Type B pancreatic cell (in vitro differentiated cells): Measurements from ENCODE around the gene RC3H2. TPM values are rescaled to one million over a fixed set of nuclear protein-coding genes. Genes with fewer than 3 reads are reported as not detected.

Experiments used
- DNase-seq: peaks from one replicate; pipeline ENCODE4 v3.0.0; 2021; ENCODE audit warnings: mixed read lengths; ENCODE audit not compliant: unreplicated experiment; ENCODE audit errors: extremely low spot score
- H3K27ac Mint-ChIP-seq: 2 replicates; pipeline ENCODE4 v1.8.0; 2021; ENCODE audit warnings: mild to moderate bottlenecking, mixed read lengths
- H3K27me3 Mint-ChIP-seq: 2 replicates; pipeline ENCODE4 v1.8.0; 2021; ENCODE audit warnings: mixed read lengths
- H3K36me3 Mint-ChIP-seq: 2 replicates; pipeline ENCODE4 v1.8.0; 2021; ENCODE audit warnings: mixed read lengths
- H3K4me1 Mint-ChIP-seq: one replicate; pipeline ENCODE4 v1.8.0; 2021; ENCODE audit warnings: mixed read lengths; ENCODE audit not compliant: unreplicated experiment
- H3K4me3 Mint-ChIP-seq: 2 replicates; pipeline ENCODE4 v1.8.0; 2021; ENCODE audit warnings: mild to moderate bottlenecking, mixed read lengths
- H3K9me3 Mint-ChIP-seq: 2 replicates; pipeline ENCODE4 v1.8.0; 2021; ENCODE audit warnings: mixed read lengths
- total RNA-seq: library from RNA; stranded (reverse); gene quantifications from 2 replicates; pipeline ENCODE4 v1.2.1, GENCODE V29; 2021; ENCODE audit warnings: low replicate concordance
- TF ChIP-seq, protein P1 (sequence below): fragments of 200-600 bp; sonication (generic); conservative IDR thresholded peaks from 2 replicates; pipeline ENCODE4 v1.5.0; 2021; ENCODE audit warnings: antibody characterized with exemption, mild to moderate bottlenecking

The RC3H2 gene
- total RNA-seq, 1 donor from 2014 or later = 57.7 TPM

DNA sequence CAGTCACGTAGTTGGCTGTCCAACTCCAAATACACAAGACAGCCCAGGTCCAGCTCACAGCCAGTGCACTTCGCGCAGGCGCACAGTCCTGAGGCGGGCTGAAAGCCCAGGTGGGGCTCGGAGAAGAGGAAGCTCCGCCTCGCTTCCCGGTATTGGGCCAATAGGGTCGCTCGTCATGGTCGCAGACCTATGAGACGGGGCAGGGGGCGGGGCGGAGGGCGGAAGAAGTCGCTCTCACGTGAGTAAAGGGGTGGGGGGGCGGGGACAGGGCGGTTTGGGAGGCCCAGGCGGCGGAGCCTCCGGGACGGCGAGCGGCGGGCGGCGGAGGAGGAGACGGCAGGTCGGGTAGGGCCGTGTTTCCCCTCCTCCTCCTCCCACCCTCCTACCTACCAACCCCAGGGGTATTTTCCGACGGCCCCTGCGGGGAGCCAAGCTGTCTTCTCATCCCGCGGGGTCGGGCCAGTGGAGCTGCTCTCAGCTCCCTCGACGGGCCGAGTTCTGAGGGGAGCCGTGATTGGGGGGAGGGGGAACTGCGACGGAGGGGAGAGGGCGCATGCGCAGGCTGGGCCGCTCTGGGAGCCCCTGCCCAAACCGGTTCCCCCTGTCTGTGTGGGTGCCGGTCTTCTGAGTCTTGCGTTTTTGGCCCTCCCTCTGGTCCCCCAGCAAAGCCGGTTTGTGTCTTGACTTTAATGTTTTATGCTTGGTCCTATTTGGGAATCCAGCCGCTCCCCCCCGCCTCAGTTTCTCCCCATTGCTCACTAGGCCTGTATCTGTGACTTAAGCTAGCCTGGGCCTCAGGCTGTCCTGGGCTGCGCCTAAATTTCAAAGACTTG, 35.8 kb upstream of the RC3H2 start, which contains the start of gene RABGAP1:
Gene RABGAP1 (plus strand): TSS at position 272 of the 833 bp plus-strand sequence. CDS start 16,040 bp downstream, outside the sequence.
- H3K9me3 Mint-ChIP-seq = no peaks in the 10 kb centered on the region
- H3K36me3 Mint-ChIP-seq = peaks cover 9% of the 10 kb centered on the region
- peak; percentile 97 for DNase-seq
- peaks cover 29% of the 10 kb centered on the region for H3K4me1 Mint-ChIP-seq
- H3K4me3 Mint-ChIP-seq = peak within 1 kb of the TSS; percentile 95
- TF ChIP-seq, protein P1, sequence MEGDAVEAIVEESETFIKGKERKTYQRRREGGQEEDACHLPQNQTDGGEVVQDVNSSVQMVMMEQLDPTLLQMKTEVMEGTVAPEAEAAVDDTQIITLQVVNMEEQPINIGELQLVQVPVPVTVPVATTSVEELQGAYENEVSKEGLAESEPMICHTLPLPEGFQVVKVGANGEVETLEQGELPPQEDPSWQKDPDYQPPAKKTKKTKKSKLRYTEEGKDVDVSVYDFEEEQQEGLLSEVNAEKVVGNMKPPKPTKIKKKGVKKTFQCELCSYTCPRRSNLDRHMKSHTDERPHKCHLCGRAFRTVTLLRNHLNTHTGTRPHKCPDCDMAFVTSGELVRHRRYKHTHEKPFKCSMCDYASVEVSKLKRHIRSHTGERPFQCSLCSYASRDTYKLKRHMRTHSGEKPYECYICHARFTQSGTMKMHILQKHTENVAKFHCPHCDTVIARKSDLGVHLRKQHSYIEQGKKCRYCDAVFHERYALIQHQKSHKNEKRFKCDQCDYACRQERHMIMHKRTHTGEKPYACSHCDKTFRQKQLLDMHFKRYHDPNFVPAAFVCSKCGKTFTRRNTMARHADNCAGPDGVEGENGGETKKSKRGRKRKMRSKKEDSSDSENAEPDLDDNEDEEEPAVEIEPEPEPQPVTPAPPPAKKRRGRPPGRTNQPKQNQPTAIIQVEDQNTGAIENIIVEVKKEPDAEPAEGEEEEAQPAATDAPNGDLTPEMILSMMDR = no peak
- no peaks in the 10 kb centered on the region for H3K27me3 Mint-ChIP-seq
- H3K27ac Mint-ChIP-seq = peak within 1 kb of the TSS; percentile 97

DNA sequence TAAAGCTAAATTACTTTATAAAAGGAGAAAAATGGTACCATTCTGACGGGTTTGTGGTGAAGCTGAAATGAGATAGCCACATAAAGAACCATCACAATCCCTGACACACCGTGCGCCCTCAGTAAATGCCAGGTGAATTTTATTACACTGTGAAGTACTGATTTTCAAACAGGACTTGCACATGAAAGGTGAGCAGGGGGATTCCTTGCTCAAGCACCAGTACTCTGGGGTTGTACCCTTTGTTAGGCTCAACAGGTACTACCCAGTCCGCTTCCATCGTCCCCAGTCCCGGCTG, 35.2 kb upstream of the RC3H2 start:
- TF ChIP-seq, protein P1 = no peak
- Mint-ChIP-seq H3K36me3 (peaks cover 7% of the 10 kb centered on the region), H3K27me3 (no peaks in the 10 kb centered on the region), H3K4me3 (peak overlapping the region; percentile 88), H3K4me1 (peaks cover 24% of the 10 kb centered on the region), H3K9me3 (no peaks in the 10 kb centered on the region), H3K27ac (peak overlapping the region; percentile 97)
- DNase-seq = no peak

DNA sequence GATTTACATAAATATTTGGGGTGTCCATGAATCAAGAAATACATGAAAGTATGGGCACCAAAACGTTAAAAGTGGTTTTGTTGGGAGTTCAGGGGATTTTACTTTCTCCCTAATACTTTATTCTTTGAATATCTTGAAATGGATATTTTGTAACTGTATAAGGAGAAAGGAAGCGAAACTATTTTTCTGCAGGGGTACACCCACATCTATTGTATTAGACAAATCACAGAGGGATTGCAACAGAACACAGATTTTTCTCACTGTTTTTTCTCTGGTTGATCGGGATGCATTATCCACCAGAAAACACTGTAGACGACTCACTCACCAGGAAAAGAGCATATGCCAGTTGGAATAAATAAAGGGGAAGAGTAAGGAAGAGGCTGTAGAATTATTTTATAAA, 34.4 kb upstream of the RC3H2 start:
- Mint-ChIP-seq H3K27me3 (no peaks in the 10 kb centered on the region), H3K9me3 (no peaks in the 10 kb centered on the region), H3K27ac (no peak overlapping the region), H3K4me3 (peak overlapping the region; percentile 52), H3K36me3 (peaks cover 9% of the 10 kb centered on the region), H3K4me1 (peaks cover 19% of the 10 kb centered on the region)
- DNase-seq = no peak
- TF ChIP-seq, protein P1 = no peak

DNA sequence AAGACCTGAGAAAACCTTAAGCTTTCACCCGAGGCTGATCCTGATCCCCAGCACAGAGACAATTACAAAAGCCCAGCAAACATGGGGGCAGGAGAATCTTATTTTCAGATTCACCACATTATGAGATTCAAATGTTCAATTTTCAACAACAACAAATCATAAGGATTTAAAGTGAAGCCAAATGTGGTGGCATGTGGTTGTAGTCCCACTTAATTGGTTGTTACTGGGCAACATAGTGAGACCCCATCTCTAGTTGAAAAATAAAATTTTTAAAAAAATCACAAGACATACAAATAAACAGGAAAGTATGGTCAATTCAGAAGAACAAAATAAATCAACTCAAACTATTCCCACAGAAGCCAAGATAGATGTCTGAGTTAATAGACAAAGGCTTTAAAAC, 31.7 kb upstream of the RC3H2 start:
- Mint-ChIP-seq H3K36me3 (peaks cover 9% of the 10 kb centered on the region), H3K4me1 (peaks cover 21% of the 10 kb centered on the region), H3K27me3 (no peaks in the 10 kb centered on the region), H3K4me3 (no peak overlapping the region), H3K9me3 (no peaks in the 10 kb centered on the region), H3K27ac (no peak overlapping the region)
- DNase-seq = no peak
- TF ChIP-seq, protein P1 = no peak

DNA sequence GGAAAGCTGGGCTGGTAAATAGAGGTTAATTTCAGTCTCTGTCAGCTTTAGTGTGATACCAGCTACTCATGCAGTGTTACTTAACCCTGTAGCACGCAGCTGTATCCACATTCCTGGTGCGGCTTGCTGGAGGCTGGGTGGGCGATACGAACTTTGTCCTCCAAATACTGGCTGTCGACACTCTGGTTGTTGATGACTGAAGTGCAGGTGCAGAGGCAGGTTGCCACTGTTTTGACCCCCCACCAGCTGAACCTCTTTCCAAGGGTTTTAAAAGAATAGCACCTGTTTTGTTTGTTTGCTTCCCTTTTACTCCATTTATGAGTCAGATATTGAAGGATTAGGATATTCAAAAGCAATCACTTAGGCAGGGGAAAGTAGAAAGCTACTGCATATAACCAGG, 31.3 kb upstream of the RC3H2 start:
- H3K27me3 Mint-ChIP-seq = no peaks in the 10 kb centered on the region
- H3K4me3 Mint-ChIP-seq = peak overlapping the region; percentile 39
- H3K36me3 Mint-ChIP-seq = peaks cover 9% of the 10 kb centered on the region
- H3K27ac Mint-ChIP-seq = peak overlapping the region; percentile 28
- H3K9me3 Mint-ChIP-seq = no peaks in the 10 kb centered on the region
- H3K4me1 Mint-ChIP-seq = peaks cover 18% of the 10 kb centered on the region
- TF ChIP-seq, protein P1 = no peak
- no peak for DNase-seq
